SKM-1 treated with dmso at 0.1 percent for 144 hours (cell line): ENCODE measurements around the gene ANKRD33B.
"Not testable (repeated sequence)": the region's sequence is repeated elsewhere in the genome, so short reads cannot be mapped to it uniquely, and the experiment has no call there.

ENCODE experiments used
- DNase-seq: peaks from one replicate; lab custom pipeline; 2025; ENCODE audit not compliant: unreplicated experiment; lab: John Stamatoyannopoulos, UW

ANKRD33B gene

DNA sequence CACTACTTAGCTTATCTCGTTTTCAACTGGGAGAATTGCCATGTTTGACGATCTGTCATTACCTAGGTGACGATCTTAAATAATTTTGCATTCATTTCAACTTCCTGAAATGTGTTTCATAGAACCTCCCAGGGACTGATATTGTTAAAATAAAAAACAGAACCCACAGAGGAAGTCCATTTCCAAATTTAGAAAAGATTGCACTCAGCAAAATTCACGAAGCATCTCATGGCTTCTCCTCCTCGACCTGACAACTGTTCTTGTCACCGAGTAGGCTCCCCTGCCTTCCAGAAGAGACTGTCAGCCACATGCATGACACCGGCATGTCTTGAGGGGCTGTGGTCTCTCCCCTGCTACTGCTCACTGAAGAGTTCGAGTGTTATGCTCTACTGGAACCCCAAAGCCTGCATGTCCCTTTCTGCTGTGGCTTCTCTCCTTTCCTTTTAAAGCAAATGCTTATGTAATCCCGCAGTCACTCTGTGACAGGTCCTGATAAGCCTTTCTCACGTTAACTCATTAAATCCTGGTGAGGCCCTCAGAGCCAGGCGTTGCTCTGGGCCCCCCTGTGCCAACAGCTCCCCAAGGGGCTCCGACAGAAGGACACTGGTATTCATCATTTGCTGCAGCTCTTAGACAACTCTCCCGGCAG is 26.8 kb upstream of the ANKRD33B start:
- DNase-seq = peak; percentile 81

DNA sequence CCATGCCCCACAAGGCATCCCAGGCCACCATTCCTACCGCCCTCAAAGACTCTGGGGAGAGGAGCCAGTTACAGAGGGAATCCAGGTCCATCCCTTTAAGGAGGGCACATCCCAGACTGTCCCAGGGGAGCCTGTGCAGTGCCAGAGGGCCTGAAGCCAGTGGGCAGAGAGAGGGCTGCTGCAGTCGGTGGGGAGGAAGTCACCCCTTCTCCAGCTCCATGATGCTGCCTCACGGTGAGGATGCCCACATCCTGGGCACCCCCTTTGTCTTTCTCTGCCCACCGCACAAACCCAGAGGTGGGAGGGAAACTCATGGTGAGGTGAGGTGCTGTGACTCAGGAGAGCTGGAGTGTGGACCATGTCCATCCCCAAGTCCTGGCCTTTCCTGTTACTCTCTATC is 26.2 kb upstream of the ANKRD33B start:
- DNase-seq = no peak

DNA sequence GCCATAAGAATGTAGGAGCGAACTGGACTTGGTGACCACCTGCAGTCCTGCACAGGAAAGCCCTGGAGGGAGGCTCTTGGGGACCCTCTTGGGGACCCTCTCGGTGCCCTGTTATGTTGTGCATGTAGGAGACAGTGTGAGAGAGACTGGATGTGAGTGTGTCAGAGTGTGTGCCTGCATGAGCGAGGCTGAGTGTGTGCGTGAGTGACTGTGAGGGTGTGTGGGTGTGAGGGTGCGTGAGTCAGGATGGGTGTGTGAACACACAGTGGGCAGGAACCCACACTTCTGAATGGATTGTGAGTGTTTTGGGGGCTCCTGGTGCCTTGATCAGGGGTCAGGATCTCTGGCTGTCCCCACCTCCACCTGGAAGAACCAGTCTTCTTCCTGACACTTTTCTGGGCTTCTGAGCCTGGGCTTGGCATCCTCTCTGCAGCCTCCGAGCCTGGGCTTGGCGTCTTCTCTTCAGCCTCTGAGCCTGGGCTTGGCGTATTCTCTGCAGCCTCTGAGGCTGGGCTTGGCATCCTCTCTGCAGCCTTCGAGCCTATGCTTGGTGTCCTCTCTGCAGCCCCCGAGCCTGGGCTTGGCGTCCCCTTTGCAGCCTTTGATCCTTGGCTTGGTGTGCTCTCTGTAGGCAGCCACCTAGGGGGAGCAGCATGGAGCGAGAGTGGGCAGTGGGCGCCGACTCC is 25.6 kb upstream of the ANKRD33B start:
- no peak for DNase-seq

DNA sequence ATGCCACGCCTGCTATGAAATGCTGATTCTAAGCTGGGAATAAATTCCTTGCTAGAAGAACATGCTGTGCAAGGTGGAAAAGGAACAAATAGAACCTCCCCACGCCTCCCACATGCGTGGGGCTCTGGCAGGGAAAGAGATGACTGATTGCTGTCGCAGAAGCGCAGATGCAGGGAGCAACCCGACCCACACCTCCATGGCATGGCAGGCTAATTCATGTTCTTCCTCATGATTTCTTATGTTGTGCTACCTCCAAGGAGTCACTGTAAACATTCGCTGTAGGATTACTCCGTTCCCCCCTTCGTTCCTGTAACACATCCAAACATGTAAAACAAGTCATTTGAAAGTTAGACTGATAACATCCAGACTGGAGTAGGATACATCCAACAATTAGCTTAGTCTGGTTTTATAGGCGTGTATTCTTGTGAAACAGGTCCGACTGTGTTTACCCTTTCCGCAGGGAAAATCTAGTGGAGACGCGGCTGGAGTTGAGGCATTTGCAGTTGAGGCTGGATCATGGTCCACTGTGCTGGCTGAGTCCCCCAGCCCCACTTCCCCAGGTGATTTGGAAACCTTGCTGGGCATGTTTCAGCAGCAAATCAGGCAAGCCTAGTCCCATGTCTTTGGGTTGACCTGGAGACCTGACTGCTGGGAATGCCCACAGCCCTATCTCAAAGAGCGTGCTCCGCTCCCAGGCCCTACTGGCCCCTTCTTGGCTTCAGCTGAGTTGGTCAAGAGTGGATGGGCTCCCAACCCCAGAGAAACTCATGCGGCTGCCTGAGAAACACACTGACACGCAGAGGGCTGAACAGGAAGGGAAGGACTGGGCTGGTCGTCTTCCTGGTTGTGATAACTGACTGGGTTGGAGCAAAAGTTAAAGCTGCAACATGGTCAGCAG is 24.8 kb upstream of the ANKRD33B start:
- no peak for DNase-seq

DNA sequence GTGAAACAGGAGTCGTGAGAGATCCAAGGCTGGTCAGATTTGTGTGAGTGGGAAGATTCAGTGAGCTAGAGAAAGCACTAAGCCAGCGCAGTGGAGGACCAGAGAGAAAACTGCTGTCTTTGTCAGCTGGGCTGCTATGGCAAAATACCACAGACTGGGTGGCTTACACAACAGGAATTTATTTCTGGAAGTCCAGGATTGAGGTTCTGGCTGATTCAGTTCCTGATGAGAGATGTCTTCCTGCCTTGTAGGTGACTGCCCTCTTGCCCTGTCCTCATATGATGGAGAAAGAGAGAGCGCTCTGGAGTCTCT is 24.2 kb upstream of the ANKRD33B start:
- DNase-seq = no peak

DNA sequence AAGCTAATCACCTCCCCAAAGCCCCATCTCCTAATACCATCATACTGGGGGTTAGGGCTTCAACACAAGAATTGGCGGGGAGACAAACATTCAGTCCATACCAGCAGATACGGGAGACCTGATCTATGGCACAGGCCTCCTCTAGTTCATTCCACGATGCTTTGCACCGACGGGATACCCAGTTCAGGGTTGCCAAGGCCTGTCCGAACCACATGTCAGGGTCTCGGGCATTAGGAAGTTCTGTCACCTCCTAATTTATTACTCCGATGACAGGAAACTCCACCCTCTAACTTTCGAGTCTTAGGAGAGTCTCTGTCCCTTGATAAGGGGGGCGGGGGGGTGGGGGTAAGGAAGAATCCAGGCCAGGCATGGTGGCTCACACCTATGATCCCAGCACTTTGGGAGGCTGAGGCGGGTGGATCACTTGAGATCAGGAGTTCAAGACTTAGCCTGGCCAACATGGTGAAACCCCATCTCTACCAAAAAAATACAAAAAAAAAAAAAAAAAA is 23.8 kb upstream of the ANKRD33B start:
- DNase-seq = no peak

DNA sequence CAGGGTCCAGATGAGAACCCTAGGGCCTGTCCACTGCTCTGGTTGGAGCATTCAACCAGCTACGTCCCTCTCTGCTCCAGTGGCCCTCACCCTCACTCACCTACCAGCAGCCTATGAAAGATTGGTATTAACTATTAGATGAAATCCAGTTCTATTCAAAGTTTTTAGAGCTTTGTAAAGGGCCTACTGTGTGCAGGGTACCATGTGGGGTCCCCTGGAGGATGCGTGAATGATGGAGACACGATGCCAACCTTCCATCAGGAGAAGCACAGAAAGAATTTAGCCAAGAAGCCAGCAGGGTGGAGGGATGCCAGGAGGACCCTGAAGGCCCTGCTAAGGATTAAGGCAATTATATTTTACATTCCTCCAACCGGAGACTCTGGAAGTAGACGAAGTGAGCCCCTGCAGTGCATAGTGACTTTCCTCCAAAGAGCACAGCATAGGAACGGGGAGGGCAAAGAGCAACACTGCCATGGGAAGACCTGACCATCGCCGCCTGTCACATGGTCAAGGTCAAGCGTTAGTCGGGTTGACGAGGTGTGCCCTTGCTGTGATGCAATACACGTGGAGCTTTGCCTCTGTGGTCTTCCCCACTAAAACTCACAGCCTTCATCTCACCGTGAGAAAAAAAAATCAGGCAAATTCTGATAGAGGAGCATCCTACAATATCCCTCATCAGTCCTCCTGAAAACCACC is 22.8 kb upstream of the ANKRD33B start:
- DNase-seq = no peak

DNA sequence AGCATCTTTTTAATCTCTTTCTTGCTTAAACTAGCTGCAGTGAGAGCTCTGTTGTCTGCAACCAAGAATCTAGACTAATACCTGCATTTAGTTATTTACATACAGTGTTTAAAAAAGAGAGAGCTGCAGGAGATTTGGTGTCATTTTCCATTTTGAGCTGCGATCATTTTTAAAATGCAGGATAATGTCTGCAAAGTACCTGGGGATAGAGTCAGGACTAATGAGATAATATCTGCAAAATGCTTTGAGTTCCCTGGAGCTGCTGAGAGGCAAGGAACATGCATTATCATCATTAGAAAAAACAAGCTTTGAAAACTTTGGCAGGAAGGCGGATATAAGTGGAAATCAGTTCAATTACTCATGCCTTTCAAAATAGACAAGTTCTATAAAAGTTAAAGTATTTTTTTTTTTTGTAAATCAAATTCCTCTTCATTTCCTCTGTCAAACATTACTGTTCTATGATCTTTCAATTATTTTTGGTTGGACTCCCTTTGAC is 21.8 kb upstream of the ANKRD33B start:
- no peak for DNase-seq

DNA sequence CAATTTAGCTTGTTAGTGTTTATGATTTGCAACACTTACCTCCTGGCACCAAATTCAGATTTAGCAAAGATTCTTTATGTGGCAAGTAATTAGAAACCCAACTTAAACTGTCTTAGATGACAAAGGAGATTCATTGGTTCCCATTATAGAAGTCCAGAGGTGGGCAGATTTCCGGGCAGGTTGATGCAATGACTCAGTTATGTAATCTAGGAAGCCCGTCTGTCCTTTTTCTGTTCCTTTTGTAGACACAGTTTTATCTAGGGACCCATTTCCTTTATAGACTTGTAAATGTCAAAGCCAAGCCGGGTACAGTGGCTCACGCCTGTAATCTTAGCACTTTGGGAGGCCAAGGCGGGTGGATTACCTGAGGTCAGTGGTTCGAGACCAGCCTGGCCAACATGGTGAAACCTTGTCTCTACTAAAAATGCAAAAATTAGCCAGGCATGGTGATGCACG is 20.3 kb upstream of the ANKRD33B start:
- DNase-seq = peak; percentile 83

DNA sequence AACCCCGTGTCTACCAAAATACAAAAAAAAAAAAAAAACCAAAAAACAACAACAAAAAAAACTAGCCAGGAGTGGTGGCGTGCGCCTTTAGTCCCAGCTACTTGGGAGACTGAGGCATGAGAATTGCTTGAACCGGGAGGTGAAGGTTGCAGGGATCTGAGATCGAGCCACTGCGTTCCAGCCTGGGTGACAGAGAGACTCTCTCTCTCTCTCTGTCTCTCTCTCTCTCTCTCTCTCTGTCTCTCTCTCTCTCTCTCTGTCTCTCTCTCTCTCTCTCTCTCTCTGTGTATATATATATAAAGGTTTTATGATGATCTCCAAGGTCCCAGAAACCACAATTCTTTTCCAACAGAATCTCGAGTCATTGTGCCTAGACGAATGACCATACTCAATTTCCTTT is 18.8 kb upstream of the ANKRD33B start:
- DNase-seq = no peak

DNA sequence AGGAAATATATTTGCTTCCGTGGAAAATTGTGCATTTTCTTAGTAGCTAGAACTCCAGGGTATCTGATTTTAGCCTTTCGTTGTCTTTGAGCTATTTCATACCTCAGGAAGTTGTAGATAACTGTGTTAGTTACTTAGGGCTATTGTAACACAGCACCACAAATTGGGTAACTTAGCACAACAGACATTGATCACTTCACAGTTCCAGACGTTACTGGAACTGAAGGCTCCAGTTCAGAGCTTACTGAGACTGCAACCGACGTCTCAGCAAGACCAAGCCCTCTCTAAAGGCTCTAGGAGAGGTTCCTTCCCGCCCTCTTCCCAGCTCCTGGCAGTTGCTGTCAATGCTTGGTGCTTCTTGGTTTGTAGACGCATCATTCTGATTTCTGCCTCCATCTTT is 17.7 kb upstream of the ANKRD33B start:
- DNase-seq = peak; percentile 68

DNA sequence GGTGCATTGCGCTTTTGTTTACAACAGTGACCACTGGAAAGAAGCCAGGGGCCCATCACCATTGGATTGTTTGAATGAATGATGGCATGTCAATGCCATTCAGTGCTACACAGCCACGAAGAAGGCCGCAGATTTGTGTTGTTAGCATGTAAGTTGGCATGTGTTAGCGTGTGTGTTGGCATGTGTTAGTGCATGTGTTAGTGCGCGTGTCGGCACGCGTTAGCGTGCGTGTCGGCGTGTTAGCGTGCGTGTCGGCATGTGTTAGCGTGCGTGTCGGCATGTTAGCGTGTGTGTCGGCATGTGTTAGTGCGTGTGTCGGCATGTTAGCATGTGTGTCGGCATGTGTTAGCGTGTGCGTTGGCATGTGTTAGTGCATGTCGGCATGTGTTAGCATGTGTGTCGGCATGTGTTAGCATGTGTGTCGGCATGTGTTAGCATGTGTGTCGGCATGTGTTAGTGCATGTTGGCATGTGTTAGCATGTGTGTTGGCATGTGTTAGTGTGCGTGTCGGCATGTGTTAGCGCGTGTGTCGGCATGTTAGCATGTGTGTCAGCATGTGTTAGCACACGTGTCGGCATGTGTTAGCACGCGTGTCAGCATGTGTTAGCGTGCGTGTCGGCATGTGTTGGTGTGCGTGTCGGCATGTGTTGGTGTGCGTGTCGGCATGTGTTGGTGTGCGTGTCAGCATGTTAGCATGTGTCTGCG is 15.3 kb upstream of the ANKRD33B start:
- DNase-seq = no peak

DNA sequence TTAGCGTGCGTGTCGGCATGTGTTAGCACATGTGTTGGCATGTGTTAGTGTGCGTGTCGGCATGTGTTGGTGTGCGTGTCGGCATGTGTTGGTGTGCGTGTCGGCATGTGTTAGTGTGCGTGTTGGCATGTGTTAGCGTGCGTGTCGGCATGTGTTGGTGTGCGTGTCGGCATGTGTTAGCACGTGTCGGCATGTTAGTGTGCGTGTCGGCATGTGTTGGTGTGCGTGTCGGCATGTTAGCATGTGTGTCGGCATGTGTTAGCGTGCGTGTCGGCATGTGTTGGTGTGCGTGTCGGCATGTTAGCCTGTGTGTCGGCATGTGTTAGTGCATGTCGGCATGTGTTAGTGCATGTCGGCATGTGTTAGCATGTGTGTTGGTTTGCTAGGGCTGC is 14.8 kb upstream of the ANKRD33B start:
- DNase-seq = not testable (repeated sequence)

DNA sequence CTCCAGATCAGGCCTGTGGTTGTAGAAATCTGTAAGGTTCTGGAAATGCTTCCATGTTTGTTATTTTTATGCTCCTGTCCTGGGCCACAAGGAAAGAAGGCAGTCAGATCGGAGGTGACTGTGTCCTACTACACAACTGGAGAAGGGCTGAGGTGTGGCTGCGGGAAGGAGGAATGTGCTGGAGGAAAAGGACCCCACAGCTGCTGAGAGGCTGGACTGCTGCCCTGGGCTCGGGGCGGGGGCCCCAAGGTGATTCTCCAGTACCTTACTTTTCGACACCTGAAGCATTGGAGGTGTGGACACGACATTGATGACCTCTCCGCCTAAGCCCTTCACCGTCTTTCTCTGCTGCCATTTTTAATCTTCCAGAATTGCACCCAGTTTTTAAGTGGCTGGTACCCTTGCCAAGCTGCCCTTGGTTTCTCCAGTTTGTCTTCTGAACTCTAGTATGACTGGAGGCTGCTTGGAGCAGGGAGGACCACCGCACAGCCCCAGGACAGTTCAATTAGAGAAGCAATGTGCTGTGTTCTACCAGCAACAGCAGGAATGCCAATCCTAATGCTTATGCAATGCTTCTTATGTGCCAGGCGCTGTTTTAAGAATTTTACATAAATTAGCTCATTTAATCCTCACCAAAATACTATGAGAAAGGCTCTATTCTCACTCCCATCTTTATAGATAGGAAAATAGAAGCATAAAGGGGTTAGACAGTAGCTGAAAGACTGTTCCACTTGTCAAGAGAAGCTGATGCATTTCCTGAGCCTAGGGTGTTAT is 13.5 kb upstream of the ANKRD33B start:
- no peak for DNase-seq

DNA sequence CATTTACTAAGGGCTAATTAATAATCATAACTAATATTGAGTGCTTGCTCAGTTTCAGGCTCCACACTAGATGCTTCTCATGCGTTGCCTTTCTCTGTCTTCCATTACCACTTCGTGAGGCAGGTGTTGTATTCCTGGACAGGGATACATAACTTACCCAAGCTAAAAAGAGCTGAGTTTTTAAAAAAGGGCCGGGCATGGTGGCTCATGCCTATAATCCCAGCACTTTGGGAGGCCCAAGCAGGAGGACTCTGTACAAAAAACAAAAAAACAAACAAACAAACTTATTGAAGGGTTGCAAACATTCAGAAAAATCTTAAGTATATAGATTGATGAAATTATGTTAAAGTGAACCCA is 12.1 kb upstream of the ANKRD33B start:
- no peak for DNase-seq

DNA sequence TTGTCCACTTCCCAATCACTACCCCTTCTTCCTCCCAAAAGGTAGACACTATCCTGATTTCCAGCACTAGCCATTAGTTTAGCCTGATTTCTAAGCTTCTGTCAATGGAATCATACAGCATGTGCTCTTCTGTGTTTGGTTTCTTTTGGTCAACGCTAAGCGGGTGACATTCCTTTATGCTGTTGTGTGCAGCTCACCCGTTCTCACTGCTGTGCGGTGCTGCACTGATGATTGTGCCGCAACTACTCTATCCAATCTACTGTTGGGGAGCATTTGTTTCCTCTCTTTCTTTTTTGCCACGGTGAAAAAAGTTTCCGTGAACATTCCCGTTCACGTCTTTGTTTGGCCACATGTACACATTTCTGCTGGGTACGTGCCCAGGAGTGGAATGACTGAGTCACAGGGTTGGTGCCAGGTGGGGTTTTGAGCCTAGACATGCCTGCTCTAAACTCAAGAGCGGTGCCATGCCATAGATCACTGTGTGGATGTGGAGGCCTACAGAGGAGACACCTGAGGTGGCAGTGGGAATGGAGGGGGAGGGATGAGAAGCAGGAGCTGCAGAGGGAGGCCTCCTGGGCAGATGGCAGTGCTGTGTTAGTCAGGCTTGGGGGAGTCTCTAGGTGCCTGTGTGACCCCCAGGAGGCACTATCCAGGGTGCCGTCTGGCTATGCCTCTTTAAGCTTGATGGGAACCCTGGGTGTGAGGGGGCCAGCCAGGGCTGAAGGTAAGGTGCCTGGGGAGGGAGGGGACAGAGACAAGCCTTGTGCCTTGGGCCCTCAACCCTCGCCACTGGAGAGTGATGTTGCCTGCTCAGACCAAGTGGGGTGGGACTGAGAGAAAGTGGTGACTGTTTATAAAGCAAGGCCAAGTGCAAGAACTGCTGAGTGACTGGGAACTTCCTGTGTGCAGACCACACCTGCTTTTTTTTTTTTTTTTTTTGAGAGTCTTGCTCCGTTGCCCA is 11.4 kb upstream of the ANKRD33B start:
- DNase-seq = no peak

DNA sequence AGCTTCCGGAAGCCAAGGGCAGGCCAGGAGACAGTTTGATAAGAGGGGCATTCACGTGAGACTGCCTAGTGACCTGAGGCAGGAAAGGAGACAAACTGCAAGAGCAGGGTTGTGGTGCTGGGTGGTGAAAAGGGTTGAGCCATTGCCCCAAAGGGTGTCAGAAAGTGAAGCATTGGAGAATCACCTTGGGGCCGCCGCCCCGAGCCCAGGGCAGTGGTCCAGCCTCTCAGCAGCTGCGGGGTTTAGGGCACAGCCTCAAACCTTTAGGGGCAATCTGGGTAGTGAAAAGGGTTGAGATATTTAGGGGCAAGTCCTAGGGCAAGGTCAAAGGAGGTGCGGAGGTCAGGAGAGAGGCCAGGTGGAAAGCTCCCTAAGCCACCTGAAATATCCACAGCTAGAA is 10.4 kb upstream of the ANKRD33B start:
- no peak for DNase-seq

DNA sequence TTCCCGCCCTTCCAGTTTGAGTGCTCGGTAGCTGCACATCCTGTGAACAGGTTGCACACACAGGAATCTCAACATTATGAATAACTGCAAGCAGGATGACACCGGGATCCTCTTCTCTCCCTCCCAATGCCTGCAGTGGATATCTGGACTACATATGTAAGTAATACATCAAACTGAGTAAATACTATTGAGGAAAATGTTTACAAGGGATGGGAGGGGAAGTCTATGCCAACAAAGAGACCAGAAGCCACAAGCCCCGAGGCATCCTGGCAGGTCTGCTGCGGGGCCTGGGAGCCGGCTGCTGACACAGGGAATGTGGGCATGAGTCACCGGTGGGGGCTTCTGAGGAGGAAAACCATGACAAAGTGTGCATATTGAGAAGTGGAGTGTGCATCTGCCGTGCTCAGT is 8.6 kb upstream of the ANKRD33B start:
- no peak for DNase-seq
